HG03342 (cell line): ENCODE measurements around the gene PBXIP1.
"Not testable (repeated sequence)": the region's sequence is repeated elsewhere in the genome, so short reads cannot be mapped to it uniquely, and the experiment has no call there.

ENCODE experiments used
- ATAC-seq: cut with Tn5 transposase; IDR thresholded peaks from one replicate; pipeline ENCODE4 v1.9.1; 2021; ENCODE audit warnings: mild to moderate bottlenecking, moderate library complexity; ENCODE audit not compliant: unreplicated experiment

Gene PBXIP1

GRCh38 chr1:154995301-154995983, 39.5 kb upstream of the PBXIP1 start:
- not testable (repeated sequence) for ATAC-seq

DNA sequence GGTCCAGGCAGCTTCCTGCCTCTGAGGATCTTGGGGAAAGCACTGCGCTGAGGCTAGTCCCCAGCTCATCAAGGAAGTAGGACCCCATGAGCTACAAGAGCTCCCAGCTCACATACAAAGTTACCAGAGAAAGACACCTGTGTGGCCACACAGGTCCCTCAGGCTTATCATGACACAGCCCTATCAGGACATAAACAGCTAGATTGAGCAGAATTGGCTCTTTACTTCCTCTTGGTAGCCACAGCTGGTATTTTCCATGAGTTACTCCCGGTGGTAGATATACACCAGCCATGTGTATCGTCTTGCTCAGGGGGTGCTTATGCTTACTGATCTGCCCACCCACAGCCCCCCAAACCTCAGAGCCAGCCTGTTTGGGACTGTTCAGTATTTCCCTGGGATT, 38.7 kb upstream of the PBXIP1 start:
- ATAC-seq, result no peak

DNA sequence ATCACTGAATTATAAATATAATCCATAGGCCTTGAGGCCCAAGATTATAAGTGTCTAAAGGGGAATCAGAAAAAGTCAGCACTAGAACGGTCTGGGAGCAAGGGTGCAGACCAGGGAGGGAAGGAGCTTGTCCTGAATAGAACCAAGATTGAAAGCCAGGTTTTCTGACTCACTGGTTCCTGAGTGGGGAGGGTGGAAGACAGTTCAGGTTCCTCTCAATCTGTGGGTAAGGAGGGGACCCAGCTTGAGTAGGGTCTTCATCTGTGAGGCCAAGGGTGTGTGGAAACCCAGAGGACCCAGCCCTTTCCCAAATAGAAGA, 38.3 kb upstream of the PBXIP1 start:
- ATAC-seq, result no peak

- ATAC-seq, result no peak
These were observed 37.8 kb upstream of the PBXIP1 start, which contains the start of gene LENEP for GRCh38 chr1:154993572-154994268. TSS of gene LENEP (plus strand) at chr1:154993586. CDS start at chr1:154993608, 22 bp downstream.

DNA sequence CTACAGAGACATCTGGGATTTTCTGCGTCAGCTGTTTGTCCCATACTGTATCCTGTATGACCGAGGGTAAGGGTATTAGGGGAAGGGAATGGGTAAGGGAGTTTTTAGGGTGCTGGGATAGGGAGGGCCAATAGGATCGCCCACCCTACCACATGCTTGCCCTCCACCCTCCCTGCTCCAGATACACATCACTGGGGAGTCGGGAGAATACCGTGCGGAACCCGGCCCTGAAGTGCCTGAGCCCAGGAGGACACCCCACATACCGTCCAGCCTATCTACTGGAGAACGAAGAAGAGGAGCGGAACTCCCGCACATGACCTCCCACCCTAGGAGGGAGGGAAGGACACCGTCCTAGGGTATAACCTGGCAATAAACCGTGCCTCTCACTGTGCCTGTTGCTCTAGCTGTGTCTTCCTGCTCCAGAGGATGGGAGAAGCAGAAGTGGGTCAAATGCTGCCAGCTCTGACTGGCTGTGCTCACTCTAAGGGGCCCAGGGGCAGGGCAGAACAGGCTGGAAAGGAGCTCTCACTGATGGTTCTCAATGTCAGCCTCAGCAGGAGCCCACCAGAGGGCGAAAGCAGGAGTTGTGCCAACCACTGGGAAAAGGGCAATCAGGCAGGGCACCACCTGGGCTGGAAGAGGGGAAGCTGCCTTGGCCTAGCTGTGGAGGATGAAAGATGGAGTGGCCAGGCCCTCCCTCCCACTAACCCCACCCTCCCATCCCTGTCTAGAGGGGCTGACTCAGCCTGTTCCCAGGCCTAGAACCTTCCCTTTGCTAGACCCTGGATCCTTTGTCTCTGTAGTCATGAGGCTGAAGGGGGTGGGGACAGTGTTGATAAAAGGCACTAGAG, 37.0 kb upstream of the PBXIP1 start:
- ATAC-seq, result no peak

DNA sequence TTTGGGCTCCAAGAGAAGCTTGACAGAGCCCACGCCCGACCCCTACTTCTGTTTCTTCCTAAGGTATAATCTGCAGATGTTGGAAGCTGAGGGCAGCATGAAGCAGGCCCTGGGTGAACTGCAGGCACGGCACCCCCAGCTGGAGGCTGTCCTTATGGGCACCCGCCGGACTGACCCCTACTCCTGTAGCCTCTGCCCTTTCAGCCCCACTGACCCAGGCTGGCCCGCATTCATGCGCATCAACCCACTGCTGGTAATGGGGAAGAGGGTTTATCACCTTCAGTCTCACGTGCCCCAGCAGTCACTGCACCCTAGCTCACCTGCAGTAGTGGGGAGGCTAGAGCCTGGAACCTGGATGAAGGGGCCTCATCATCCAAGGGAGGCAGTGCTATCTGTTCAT, 34.4 kb upstream of the PBXIP1 start:
- no peak for ATAC-seq

DNA sequence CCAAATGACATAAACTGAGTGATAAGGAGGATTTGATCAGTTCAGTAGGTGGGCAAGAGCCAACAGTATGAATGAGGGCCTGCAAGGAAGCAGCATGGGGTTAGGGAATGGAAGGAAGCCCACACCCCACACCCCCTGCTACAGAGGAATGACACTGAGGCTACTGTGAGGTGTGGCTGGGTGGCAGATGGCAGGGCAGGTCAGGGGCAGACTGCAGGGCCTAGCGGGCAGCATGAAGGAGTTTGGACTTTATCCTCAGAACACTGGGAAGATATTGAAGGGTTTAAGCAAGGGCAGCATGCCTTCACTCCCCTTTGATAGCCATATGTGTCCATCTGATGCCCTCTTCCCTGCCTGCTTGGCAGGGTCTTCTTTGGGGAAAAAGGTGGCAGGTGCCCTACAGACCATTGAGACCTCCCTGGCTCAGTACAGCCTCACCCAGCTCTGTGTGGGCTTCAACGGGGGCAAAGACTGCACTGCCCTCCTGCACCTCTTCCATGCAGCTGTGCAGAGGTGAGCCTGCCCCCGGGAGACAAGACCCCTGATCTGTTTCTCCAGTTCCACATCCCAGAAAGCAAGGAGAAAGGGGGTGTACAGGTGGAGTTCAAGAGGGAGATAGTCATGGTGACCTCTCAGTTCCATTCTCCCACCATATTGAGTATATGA, 33.4 kb upstream of the PBXIP1 start:
- no peak for ATAC-seq

- ATAC-seq, result no peak
These were observed 32.4 kb upstream of the PBXIP1 start for GRCh38 chr1:154988058-154988954.

- ATAC-seq, result no peak
These were observed 31.4 kb upstream of the PBXIP1 start for GRCh38 chr1:154987326-154987725.

DNA sequence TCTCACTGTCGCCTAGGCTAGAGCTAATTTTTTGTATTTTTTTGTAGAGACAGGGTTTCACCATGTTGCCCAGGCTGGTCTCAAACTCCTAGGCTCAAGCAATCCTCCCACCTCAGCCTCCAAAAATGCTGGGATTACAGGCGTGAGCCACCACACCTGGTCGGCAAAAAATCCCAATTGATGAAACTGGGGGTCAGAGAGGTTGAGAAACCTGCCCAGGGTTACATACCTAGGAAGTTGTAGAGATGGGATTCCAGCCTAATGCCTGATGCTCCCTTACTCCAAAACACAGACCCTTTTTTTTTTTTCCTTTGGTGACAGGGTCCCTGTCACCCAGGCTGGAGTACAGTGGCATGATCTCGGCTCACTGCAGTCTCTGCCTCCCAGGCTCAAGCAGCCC, 30.8 kb upstream of the PBXIP1 start:
- ATAC-seq, result not testable (repeated sequence)

- no peak for ATAC-seq
These were observed 28.0 kb upstream of the PBXIP1 start for GRCh38 chr1:154983776-154984466.

- ATAC-seq, result peak; percentile 98
These were observed 27.2 kb upstream of the PBXIP1 start, which contains the start of gene FLAD1 for GRCh38 chr1:154982897-154983648. TSS of gene FLAD1 (plus strand) at chr1:154983344. CDS start at chr1:154983695, 351 bp downstream.

DNA sequence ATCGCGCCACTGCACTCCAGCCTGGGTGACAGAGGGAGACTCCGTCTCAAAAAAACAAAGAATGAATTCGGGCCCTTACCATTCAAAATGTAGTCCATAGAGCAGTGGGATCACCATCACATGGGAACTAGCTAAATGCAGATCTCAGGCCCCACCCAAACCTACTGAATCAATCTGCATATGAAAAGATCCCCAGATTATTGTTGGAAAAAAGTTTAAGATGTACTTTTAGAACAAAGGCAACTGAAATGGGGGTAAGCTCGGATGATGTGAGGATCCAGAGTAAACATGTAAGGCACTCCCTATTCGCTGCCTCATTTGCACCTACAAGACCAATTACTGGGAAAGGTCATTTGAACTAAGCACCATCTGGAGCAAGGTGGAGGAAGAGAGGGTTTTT, 26.4 kb upstream of the PBXIP1 start:
- no peak for ATAC-seq

DNA sequence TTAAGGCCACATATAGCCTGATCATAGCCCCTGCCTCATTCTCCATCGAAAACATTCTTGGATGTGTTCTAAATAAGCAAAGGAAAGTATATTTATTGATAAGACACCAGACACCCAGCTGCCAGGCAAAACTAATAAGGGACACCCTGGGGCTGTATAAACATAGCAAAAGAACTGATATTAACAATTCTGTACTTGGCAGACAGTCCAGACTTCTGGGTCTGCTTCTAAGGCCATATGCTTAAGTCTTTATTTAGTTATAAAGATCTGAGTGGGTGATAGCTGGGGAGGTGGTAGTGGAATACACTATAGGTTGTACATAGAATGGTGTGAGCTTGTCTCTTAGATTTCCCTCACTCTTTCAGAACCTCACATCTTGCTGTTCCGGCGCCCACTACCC, 22.5 kb upstream of the PBXIP1 start:
- ATAC-seq, result no peak

GRCh38 chr1:154977762-154978161, 21.9 kb upstream of the PBXIP1 start:
- ATAC-seq, result not testable (repeated sequence)

DNA sequence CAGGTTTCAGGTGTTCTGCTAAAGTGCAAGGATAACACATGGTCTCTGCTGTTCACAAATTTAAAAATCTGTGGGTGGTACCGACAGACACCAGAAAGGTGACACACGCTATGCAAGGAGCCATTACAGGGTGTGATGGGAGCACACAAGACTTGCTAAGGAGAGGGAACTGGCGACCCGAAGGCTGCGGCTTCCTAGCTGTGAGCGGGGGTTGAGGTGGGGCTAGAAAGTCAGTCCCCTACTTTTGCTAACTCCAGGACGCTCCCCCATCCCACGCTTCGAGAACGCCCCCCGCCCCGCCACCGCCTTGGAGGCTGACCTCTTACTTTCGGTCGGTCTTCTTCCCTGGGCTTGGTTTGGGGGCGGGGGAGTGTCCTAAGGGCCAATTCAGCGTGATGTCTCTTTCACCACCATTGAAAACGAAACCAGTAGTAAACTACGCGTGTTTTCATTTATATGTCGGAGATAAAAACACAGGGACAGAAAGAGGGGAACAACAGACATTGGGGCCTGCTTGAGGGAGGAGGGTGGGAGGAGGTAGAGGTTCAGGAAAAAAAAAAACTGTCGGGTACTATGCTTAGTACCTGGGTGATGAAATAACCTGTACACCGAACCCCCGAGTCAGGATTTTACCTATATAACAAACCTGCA, 19.6 kb upstream of the PBXIP1 start:
- ATAC-seq, result no peak

DNA sequence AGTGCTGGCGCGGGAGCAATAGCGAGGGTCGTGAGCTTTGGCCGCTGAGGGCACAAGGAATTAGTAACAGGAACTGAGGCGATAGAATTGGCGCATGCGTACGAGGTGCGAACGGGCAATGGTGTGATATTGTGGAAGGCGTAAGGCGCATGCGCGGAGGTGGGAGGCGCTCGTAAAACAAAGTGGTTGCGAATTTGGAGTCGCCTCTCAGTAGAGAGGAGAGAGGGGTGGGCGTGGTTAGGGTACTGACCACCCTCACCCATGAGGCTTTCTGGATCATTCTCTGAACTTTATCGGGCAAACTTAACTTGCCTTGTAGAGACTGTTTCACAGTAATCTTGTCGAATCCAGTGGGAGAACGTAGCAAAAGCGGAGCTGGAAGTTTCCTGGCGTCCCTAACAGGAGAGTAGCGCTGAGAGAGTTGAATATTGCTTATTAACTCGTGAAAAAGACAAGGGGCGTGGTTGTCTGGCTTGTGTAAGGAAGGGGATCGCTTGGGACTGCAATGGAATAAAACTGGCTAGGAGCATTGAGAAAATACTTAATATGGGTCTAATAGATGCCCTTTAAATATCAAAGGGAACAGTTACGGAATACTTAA, 19.0 kb upstream of the PBXIP1 start:
- ATAC-seq, result peak; percentile 29
